AG04450 (cell line): ENCODE data around the gene DROSHA. TPM values are rescaled to one million over a fixed set of nuclear protein-coding genes. Genes with fewer than 3 reads are reported as not detected.

Experiments
- CTCF ChIA-PET: fragments of 300-600, 350-600 bp; formaldehyde crosslinking; extraction: SDS; loops from one replicate; lab custom pipeline; 2022; ENCODE audit warnings: antibody characterized with exemption, inconsistent platforms; lab: Charles Lee
- POLR2A ChIA-PET: fragments of 350-600 bp; formaldehyde crosslinking; extraction: SDS; loops from one replicate; lab custom pipeline; 2021; ENCODE audit warnings: antibody characterized with exemption, inconsistent platforms; lab: Yijun Ruan, JAX
- DNase-seq: peaks from one replicate; pipeline ENCODE4 v3.0.0-alpha.2; 2011; ENCODE audit warnings: low read depth, low spot score
- H3K27ac ChIP-seq: one replicate; pipeline ENCODE4 v1.5.1; 2012; ENCODE audit warnings: low read depth, low read length, control low read depth
- H3K27me3 ChIP-seq: one replicate; pipeline ENCODE4 v1.6.0; 2012; ENCODE audit warnings: low read length; ENCODE audit not compliant: control insufficient read depth, insufficient read depth
- H3K4me3 ChIP-seq: 2 replicates; pipeline ENCODE4 v1.5.1; 2011; ENCODE audit warnings: mild to moderate bottlenecking, low read depth, low read length, control low read depth
- H3K9me3 ChIP-seq: 2 replicates; pipeline ENCODE4 v1.5.1; 2012; ENCODE audit warnings: low read length; ENCODE audit not compliant: control insufficient read depth, insufficient read depth
- CTCF ChIP-seq: IDR thresholded peaks from 2 replicates; pipeline ENCODE4 v1.5.1; 2011; ENCODE audit warnings: low read depth, low read length, control low read depth, inconsistent platforms
- polyA plus RNA-seq: library from polyadenylated mRNA; depleted of rRNA; stranded (reverse); fragments of >200 nt; gene quantifications from 2 replicates; pipeline ENCODE4 v1.2.3, GENCODE V29; 2011

DROSHA gene
- polyA plus RNA-seq, 1 experiment = 65.0 TPM

- no peaks in the 10 kb centered on the region for H3K27me3 ChIP-seq
- H3K4me3 ChIP-seq = no peak overlapping the region
- TF ChIP-seq CTCF = no peak
- ChIA-PET CTCF (interaction anchor here (2.0 kb wide), 1 partner anchor 238 kb away, joined by 7 read pairs; no protein-coding TSS in a partner anchor), POLR2A (no interaction called here)
- H3K27ac ChIP-seq = no peak overlapping the region
- DNase-seq = no peak
- H3K9me3 ChIP-seq = no peaks in the 10 kb centered on the region
Measured at GRCh38 chr5:31470608-31471007, 61.3 kb downstream of the DROSHA start.

- CTCF ChIA-PET = interaction anchor here (2.0 kb wide), 1 partner anchor 238 kb away, joined by 7 read pairs; no protein-coding TSS in a partner anchor
- TF ChIP-seq CTCF = no peak
- no peaks in the 10 kb centered on the region for H3K9me3 ChIP-seq
- POLR2A ChIA-PET = no interaction called here
- H3K27me3 ChIP-seq = no peaks in the 10 kb centered on the region
- H3K27ac ChIP-seq = no peak overlapping the region
- no peak overlapping the region for H3K4me3 ChIP-seq
- no peak for DNase-seq
Measured at GRCh38 chr5:31469886-31470285, 62.0 kb downstream of the DROSHA start.

- H3K27ac ChIP-seq = no peak overlapping the region
- no peak for DNase-seq
- POLR2A ChIA-PET = no interaction called here
- TF ChIP-seq CTCF = no peak
- CTCF ChIA-PET = no interaction called here
- H3K27me3 ChIP-seq = no peaks in the 10 kb centered on the region
- H3K4me3 ChIP-seq = no peak overlapping the region
- no peaks in the 10 kb centered on the region for H3K9me3 ChIP-seq
Measured at GRCh38 chr5:31469466-31469865, 62.4 kb downstream of the DROSHA start.

- POLR2A ChIA-PET = no interaction called here
- CTCF ChIA-PET = no interaction called here
- no peaks in the 10 kb centered on the region for H3K27me3 ChIP-seq
Measured at GRCh38 chr5:31465291-31465690, 66.6 kb downstream of the DROSHA start.

GRCh38 chr5:31464081-31464480, 67.8 kb downstream of the DROSHA start:
- DNase-seq = no peak
- CTCF ChIA-PET = no interaction called here

More at GRCh38 chr5:31465291-31465690, 66.6 kb downstream of the DROSHA start:
- no peak overlapping the region for H3K4me3 ChIP-seq
- DNase-seq = no peak
- H3K9me3 ChIP-seq = no peaks in the 10 kb centered on the region
- no peak overlapping the region for H3K27ac ChIP-seq
- TF ChIP-seq CTCF = no peak

More at GRCh38 chr5:31464081-31464480, 67.8 kb downstream of the DROSHA start:
- Histone ChIP-seq H3K4me3 (no peak overlapping the region), H3K27ac (no peak overlapping the region), H3K9me3 (no peaks in the 10 kb centered on the region), H3K27me3 (no peaks in the 10 kb centered on the region)
- POLR2A ChIA-PET = no interaction called here
- no peak for TF ChIP-seq CTCF
